Activated naive CD4-positive, alpha-beta T cell treated with anti-CD3 and anti-CD28 coated beads, Interleukin-2, amount 50 U/mL, for 24 hours (primary cell): Measurements from ENCODE around the gene RSPRY1.

ENCODE experiments used
- H3K27ac Mint-ChIP-seq: one replicate; pipeline ENCODE4 v1.8.0; 2021; ENCODE audit warnings: mild to moderate bottlenecking, mixed read lengths
- H3K27me3 Mint-ChIP-seq: one replicate; pipeline ENCODE4 v1.8.0; 2021; ENCODE audit warnings: mixed read lengths
- H3K36me3 Mint-ChIP-seq: one replicate; pipeline ENCODE4 v1.8.0; 2021; ENCODE audit warnings: mixed read lengths
- H3K4me1 Mint-ChIP-seq: one replicate; pipeline ENCODE4 v1.8.0; 2021; ENCODE audit warnings: mixed read lengths
- H3K4me3 Mint-ChIP-seq: one replicate; pipeline ENCODE4 v1.8.0; 2021; ENCODE audit warnings: mild to moderate bottlenecking, mixed read lengths
- H3K9me3 Mint-ChIP-seq: one replicate; pipeline ENCODE4 v1.8.0; 2021; ENCODE audit warnings: mixed read lengths

Gene RSPRY1

GRCh38 chr16:57148481-57148880 is 37.6 kb upstream of the RSPRY1 start:
- peaks cover 3% of the 10 kb centered on the region for H3K36me3 Mint-ChIP-seq
- H3K4me3 Mint-ChIP-seq, result no peak overlapping the region
- H3K4me1 Mint-ChIP-seq, result peaks cover 22% of the 10 kb centered on the region
- H3K9me3 Mint-ChIP-seq, result no peaks in the 10 kb centered on the region
- H3K27ac Mint-ChIP-seq, result peak overlapping the region; percentile 51
- no peaks in the 10 kb centered on the region for H3K27me3 Mint-ChIP-seq

- Mint-ChIP-seq H3K36me3 (peaks cover 9% of the 10 kb centered on the region), H3K4me1 (peaks cover 29% of the 10 kb centered on the region), H3K4me3 (no peak overlapping the region), H3K27ac (no peak overlapping the region), H3K27me3 (no peaks in the 10 kb centered on the region), H3K9me3 (no peaks in the 10 kb centered on the region)
Observed at GRCh38 chr16:57149391-57149790, 36.7 kb upstream of the RSPRY1 start.

GRCh38 chr16:57150682-57151330 is 35.3 kb upstream of the RSPRY1 start:
- Mint-ChIP-seq H3K4me3 (no peak overlapping the region), H3K27me3 (no peaks in the 10 kb centered on the region), H3K36me3 (peaks cover 10% of the 10 kb centered on the region), H3K4me1 (peaks cover 36% of the 10 kb centered on the region), H3K9me3 (no peaks in the 10 kb centered on the region), H3K27ac (no peak overlapping the region)

- Mint-ChIP-seq H3K27ac (peak overlapping the region; percentile 65), H3K9me3 (no peaks in the 10 kb centered on the region), H3K4me1 (peaks cover 41% of the 10 kb centered on the region), H3K36me3 (peaks cover 12% of the 10 kb centered on the region), H3K27me3 (no peaks in the 10 kb centered on the region), H3K4me3 (no peak overlapping the region)
Observed at GRCh38 chr16:57151369-57151768, 34.8 kb upstream of the RSPRY1 start.

GRCh38 chr16:57152096-57153093 is 33.7 kb upstream of the RSPRY1 start:
- H3K4me1 Mint-ChIP-seq, result peaks cover 52% of the 10 kb centered on the region
- peak overlapping the region; percentile 43 for H3K27ac Mint-ChIP-seq
- H3K9me3 Mint-ChIP-seq, result no peaks in the 10 kb centered on the region
- H3K36me3 Mint-ChIP-seq, result peaks cover 18% of the 10 kb centered on the region
- H3K4me3 Mint-ChIP-seq, result no peak overlapping the region
- H3K27me3 Mint-ChIP-seq, result no peaks in the 10 kb centered on the region

- H3K27ac Mint-ChIP-seq, result no peak overlapping the region
- no peak overlapping the region for H3K4me3 Mint-ChIP-seq
- H3K9me3 Mint-ChIP-seq, result no peaks in the 10 kb centered on the region
- peaks cover 42% of the 10 kb centered on the region for H3K4me1 Mint-ChIP-seq
- H3K27me3 Mint-ChIP-seq, result no peaks in the 10 kb centered on the region
- peaks cover 20% of the 10 kb centered on the region for H3K36me3 Mint-ChIP-seq
Observed at GRCh38 chr16:57153841-57154240, 32.3 kb upstream of the RSPRY1 start.

GRCh38 chr16:57155702-57156350 is 30.3 kb upstream of the RSPRY1 start:
- Mint-ChIP-seq H3K27me3 (no peaks in the 10 kb centered on the region), H3K4me3 (no peak overlapping the region), H3K9me3 (no peaks in the 10 kb centered on the region), H3K27ac (peak overlapping the region; percentile 4), H3K4me1 (peaks cover 49% of the 10 kb centered on the region), H3K36me3 (peaks cover 32% of the 10 kb centered on the region)

GRCh38 chr16:57156351-57156703 is 29.8 kb upstream of the RSPRY1 start:
- Mint-ChIP-seq H3K27ac (peak overlapping the region; percentile 4), H3K4me1 (peaks cover 50% of the 10 kb centered on the region), H3K27me3 (no peaks in the 10 kb centered on the region), H3K36me3 (peaks cover 34% of the 10 kb centered on the region), H3K9me3 (no peaks in the 10 kb centered on the region), H3K4me3 (no peak overlapping the region)

GRCh38 chr16:57157533-57157932 is 28.6 kb upstream of the RSPRY1 start:
- no peak overlapping the region for H3K4me3 Mint-ChIP-seq
- peaks cover 34% of the 10 kb centered on the region for H3K36me3 Mint-ChIP-seq
- no peak overlapping the region for H3K27ac Mint-ChIP-seq
- peaks cover 43% of the 10 kb centered on the region for H3K4me1 Mint-ChIP-seq
- H3K9me3 Mint-ChIP-seq, result no peaks in the 10 kb centered on the region
- no peaks in the 10 kb centered on the region for H3K27me3 Mint-ChIP-seq

- peaks cover 33% of the 10 kb centered on the region for H3K4me1 Mint-ChIP-seq
- H3K27me3 Mint-ChIP-seq, result no peaks in the 10 kb centered on the region
- no peak overlapping the region for H3K27ac Mint-ChIP-seq
- no peaks in the 10 kb centered on the region for H3K9me3 Mint-ChIP-seq
- H3K36me3 Mint-ChIP-seq, result peaks cover 30% of the 10 kb centered on the region
- no peak overlapping the region for H3K4me3 Mint-ChIP-seq
Observed at GRCh38 chr16:57159447-57159846, 26.7 kb upstream of the RSPRY1 start.

- Mint-ChIP-seq H3K36me3 (peaks cover 25% of the 10 kb centered on the region), H3K4me1 (peaks cover 23% of the 10 kb centered on the region), H3K27me3 (no peaks in the 10 kb centered on the region), H3K9me3 (no peaks in the 10 kb centered on the region), H3K4me3 (no peak overlapping the region), H3K27ac (no peak overlapping the region)
Observed at GRCh38 chr16:57163842-57164241, 22.3 kb upstream of the RSPRY1 start.

GRCh38 chr16:57165483-57165882 is 20.6 kb upstream of the RSPRY1 start:
- H3K36me3 Mint-ChIP-seq, result peaks cover 18% of the 10 kb centered on the region
- no peak overlapping the region for H3K27ac Mint-ChIP-seq

GRCh38 chr16:57165938-57166337 is 20.2 kb upstream of the RSPRY1 start:
- Mint-ChIP-seq H3K27me3 (no peaks in the 10 kb centered on the region), H3K9me3 (no peaks in the 10 kb centered on the region), H3K4me3 (no peak overlapping the region), H3K27ac (no peak overlapping the region), H3K36me3 (peaks cover 17% of the 10 kb centered on the region), H3K4me1 (peaks cover 15% of the 10 kb centered on the region)

More at GRCh38 chr16:57165483-57165882, 20.6 kb upstream of the RSPRY1 start:
- H3K9me3 Mint-ChIP-seq, result no peaks in the 10 kb centered on the region
- peaks cover 19% of the 10 kb centered on the region for H3K4me1 Mint-ChIP-seq
- H3K27me3 Mint-ChIP-seq, result no peaks in the 10 kb centered on the region
- H3K4me3 Mint-ChIP-seq, result no peak overlapping the region

- Mint-ChIP-seq H3K4me3 (no peak overlapping the region), H3K4me1 (peaks cover 15% of the 10 kb centered on the region), H3K36me3 (peaks cover 21% of the 10 kb centered on the region), H3K27ac (no peak overlapping the region), H3K27me3 (no peaks in the 10 kb centered on the region), H3K9me3 (no peaks in the 10 kb centered on the region)
Observed at GRCh38 chr16:57166451-57166850, 19.7 kb upstream of the RSPRY1 start.

GRCh38 chr16:57166951-57167350 is 19.2 kb upstream of the RSPRY1 start:
- Mint-ChIP-seq H3K27ac (peak overlapping the region; percentile 17), H3K4me3 (no peak overlapping the region), H3K27me3 (no peaks in the 10 kb centered on the region), H3K4me1 (peaks cover 15% of the 10 kb centered on the region), H3K36me3 (peaks cover 22% of the 10 kb centered on the region), H3K9me3 (no peaks in the 10 kb centered on the region)

- Mint-ChIP-seq H3K36me3 (peaks cover 22% of the 10 kb centered on the region), H3K27me3 (no peaks in the 10 kb centered on the region), H3K9me3 (no peaks in the 10 kb centered on the region), H3K4me1 (peaks cover 15% of the 10 kb centered on the region), H3K27ac (no peak overlapping the region), H3K4me3 (no peak overlapping the region)
Observed at GRCh38 chr16:57167538-57167937, 18.6 kb upstream of the RSPRY1 start.
